ENCODE measurements around the gene GPRC5A. TPM values are rescaled to one million over a fixed set of nuclear protein-coding genes. Genes with fewer than 3 reads are reported as not detected.

The GPRC5A gene
- total and polyA plus RNA-seq, 2 donors (not counting 1 experiment from before 2014, with no cell fraction given): not detected

DNA sequence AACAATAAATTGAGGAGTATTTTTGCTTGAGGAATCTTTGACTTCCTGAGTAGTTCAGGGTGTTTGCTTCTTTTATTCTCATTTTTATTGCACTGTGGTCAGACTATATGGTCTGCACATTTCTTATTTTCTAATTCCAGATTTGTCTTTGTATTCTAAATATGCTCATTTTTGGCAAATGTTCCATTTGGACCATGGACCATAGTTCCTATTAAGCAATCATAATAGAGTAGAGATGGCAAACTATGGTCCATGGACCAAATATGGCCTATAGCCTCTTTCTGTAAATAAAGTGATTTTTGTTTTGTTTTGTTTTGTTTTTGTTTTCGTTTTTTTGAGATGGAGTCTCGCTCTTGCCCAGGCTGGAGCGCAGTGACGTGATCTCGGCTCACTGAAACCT is 2.1 kb downstream of the GPRC5A start:
- H3K27me3 ChIP-seq (replicated peaks in 1 of 4; ENCODE audit: control extremely low read depth in 1 of 4, control insufficient read depth in 3 of 4, insufficient read depth in 4 of 4, low read length in 3 of 4): peaks cover 0 to 37% (median 29%) of the 10 kb centered on the region in 4 experiments
- peaks cover 0 to 5% (median 0%) of the 10 kb centered on the region in 3 donors for H3K9me3 ChIP-seq (ENCODE audit: control extremely low read depth in 1 of 3, control insufficient read depth in 2 of 3, insufficient read depth in 1 of 3, low read length in 2 of 3)
- H3K4me1 ChIP-seq (ENCODE audit: control insufficient read depth in 2 of 2, insufficient read depth in 2 of 2, low read length in 2 of 2): peaks cover 15% of the 10 kb centered on the region in 2 donors
- Mint-ChIP-seq H3K9me3 (ENCODE audit: insufficient read depth) (no peaks in the 10 kb centered on the region), H3K27me3 (peaks cover 68% of the 10 kb centered on the region), H3K4me3 (no peak overlapping the region), H3K27ac (no peak overlapping the region), H3K4me1 (peaks cover 13% of the 10 kb centered on the region)
- ATAC-seq (ENCODE audit: low read depth) (no peak), DNase-seq (no peak)
- no peak overlapping the region for H3K4me2 ChIP-seq (replicated peaks; ENCODE audit: low read depth, low read length, poor library complexity, severe bottlenecking)
- H3K4me3 ChIP-seq (ENCODE audit: control extremely low read depth in 1 of 5, extremely low read depth in 1 of 5, insufficient read depth in 1 of 5, low read depth in 2 of 5, low read length in 4 of 5): no peak overlapping the region
- ChIA-PET CTCF (no interaction called here), POLR2A (no interaction called here)
- TF ChIP-seq CTCF (IDR thresholded peaks at IDR 0.05) (no peak), EZH2 (IDR thresholded peaks at IDR 0.05; ENCODE audit: borderline replicate concordance, insufficient read depth, low read depth, low read length, poor library complexity, severe bottlenecking) (no peak)
- H3K27ac ChIP-seq (ENCODE audit: low read length in 2 of 2): no peak overlapping the region
- 93% methylated on average over 5 of the region's 5 CpGs for WGBS (ENCODE audit: insufficient coverage)
- H4K20me1 ChIP-seq (ENCODE audit: control insufficient read depth, insufficient read depth, low read length, poor library complexity, severe bottlenecking): no peaks in the 10 kb centered on the region
- H3K79me2 ChIP-seq (ENCODE audit: control insufficient read depth, insufficient read depth, low read length): no peaks in the 10 kb centered on the region
- no peak overlapping the region for H2AFZ ChIP-seq (ENCODE audit: insufficient read depth, low read depth, low read length, poor library complexity, severe bottlenecking)
- H3K36me3 ChIP-seq (replicated peaks in 1 of 2; ENCODE audit: control extremely low read depth in 1 of 2, control insufficient read depth in 1 of 2, extremely low read depth in 1 of 2, insufficient read depth in 2 of 2, low read length in 1 of 2): no peaks in the 10 kb centered on the region
- intact Hi-C loops (cut with micrococcal nuclease): loop anchor here (5.0 kb wide), 1 partner anchor 106 kb away; the partner anchor contains the start of gene APOLD1
- H3K9ac ChIP-seq (ENCODE audit: low read length): no peak overlapping the region

GRCh38 chr12:12896260-12896659 is 4.9 kb downstream of the GPRC5A start:
- TF ChIP-seq CTCF (IDR thresholded peaks at IDR 0.05) (no peak), EZH2 (IDR thresholded peaks at IDR 0.05; ENCODE audit: borderline replicate concordance, insufficient read depth, low read depth, low read length, poor library complexity, severe bottlenecking) (no peak)
- Histone ChIP-seq H3K9me3 (ENCODE audit: control extremely low read depth in 1 of 3, control insufficient read depth in 2 of 3, insufficient read depth in 1 of 3, low read length in 2 of 3) (peaks cover 0 to 2% (median 0%) of the 10 kb centered on the region in 3 donors), H3K9ac (ENCODE audit: low read length) (no peak overlapping the region), H3K27ac (ENCODE audit: low read length in 2 of 2) (no peak overlapping the region), H2AFZ (ENCODE audit: insufficient read depth, low read depth, low read length, poor library complexity, severe bottlenecking) (no peak overlapping the region), H3K79me2 (ENCODE audit: control insufficient read depth, insufficient read depth, low read length) (no peaks in the 10 kb centered on the region), H3K4me3 (ENCODE audit: control extremely low read depth in 1 of 5, extremely low read depth in 1 of 5, insufficient read depth in 1 of 5, low read depth in 2 of 5, low read length in 4 of 5) (no peak overlapping the region), H4K20me1 (ENCODE audit: control insufficient read depth, insufficient read depth, low read length, poor library complexity, severe bottlenecking) (no peaks in the 10 kb centered on the region), H3K4me2 (replicated peaks; ENCODE audit: low read depth, low read length, poor library complexity, severe bottlenecking) (no peak overlapping the region), H3K27me3 (replicated peaks in 1 of 4; ENCODE audit: control extremely low read depth in 1 of 4, control insufficient read depth in 3 of 4, insufficient read depth in 4 of 4, low read length in 3 of 4) (peaks cover 0 to 17% (median 15%) of the 10 kb centered on the region in 4 experiments), H3K4me1 (ENCODE audit: control insufficient read depth in 2 of 2, insufficient read depth in 2 of 2, low read length in 2 of 2) (peaks cover 4% of the 10 kb centered on the region in 2 donors), H3K36me3 (replicated peaks in 1 of 2; ENCODE audit: control extremely low read depth in 1 of 2, control insufficient read depth in 1 of 2, extremely low read depth in 1 of 2, insufficient read depth in 2 of 2, low read length in 1 of 2) (no peaks in the 10 kb centered on the region)
- POLR2A ChIA-PET: no interaction called here
- intact Hi-C loops (cut with micrococcal nuclease): no loop called here
- no peak for DNase-seq
- H3K9me3 Mint-ChIP-seq (ENCODE audit: insufficient read depth): no peaks in the 10 kb centered on the region
- H3K4me1 Mint-ChIP-seq: peaks cover 3% of the 10 kb centered on the region
- H3K27ac Mint-ChIP-seq: no peak overlapping the region
- H3K4me3 Mint-ChIP-seq: no peak overlapping the region
- no peak for ATAC-seq (ENCODE audit: low read depth)
- CTCF ChIA-PET: interaction anchor here (0.7 to 1.7 kb wide), 2 partner anchors 520 to 1599 kb away, joined by 3 to 4 read pairs; no protein-coding TSS in a partner anchor
- WGBS (ENCODE audit: insufficient coverage): no CpG with 5 or more reads among the region's 2 CpGs
- peaks cover 56% of the 10 kb centered on the region for H3K27me3 Mint-ChIP-seq
